BE2C (cell line): ENCODE data around the gene EIF5A.

Experiments used
- DNase-seq: peaks from one replicate; pipeline ENCODE4 v3.0.0-alpha.2; 2020
- H3K27me3 ChIP-seq: fragments of 250-450 bp; sonication (Bioruptor Pico); 2 replicates; pipeline ENCODE4 v1.5.1; 2020; ENCODE audit warnings: mild to moderate bottlenecking
- H3K36me3 ChIP-seq: fragments of 250-450 bp; sonication (Bioruptor Pico); 2 replicates; pipeline ENCODE4 v1.5.1; 2020; ENCODE audit warnings: mild to moderate bottlenecking
- H3K4me1 ChIP-seq: fragments of 250-450 bp; sonication (Bioruptor Pico); 2 replicates; pipeline ENCODE4 v1.5.1; 2020
- H3K4me3 ChIP-seq: 2 replicates; pipeline ENCODE4 v1.5.1; 2011; ENCODE audit warnings: low read depth, low read length
- H3K9me3 ChIP-seq: fragments of 250-450 bp; sonication (Bioruptor Pico); 2 replicates; pipeline ENCODE4 v1.5.1; 2020
- CTCF ChIP-seq: IDR thresholded peaks from 2 replicates; pipeline ENCODE4 v1.5.1; 2012; ENCODE audit warnings: mild to moderate bottlenecking, low read depth, low read length

The EIF5A gene

DNA sequence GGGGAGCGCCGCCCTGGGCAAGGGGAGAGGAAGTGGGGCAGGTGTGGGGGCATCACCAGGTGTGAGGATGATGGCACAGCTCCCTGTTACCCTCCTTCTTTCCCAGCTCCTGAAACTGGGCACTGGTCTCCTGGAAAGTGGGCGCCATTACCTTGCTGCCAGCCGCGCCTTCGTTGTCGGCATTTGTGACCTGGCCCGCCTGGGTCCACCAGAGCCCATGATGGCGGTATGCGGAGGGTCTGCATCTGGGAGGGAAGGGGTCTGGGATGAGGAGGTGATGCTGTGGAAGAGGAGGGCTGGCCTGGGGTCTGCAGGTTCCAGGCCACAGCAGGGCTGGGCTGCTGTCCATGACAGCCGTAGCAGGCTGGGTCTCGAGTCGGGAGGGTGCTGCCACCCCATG is 34.4 kb downstream of the EIF5A start:
- no peak for TF ChIP-seq CTCF
- H3K27me3 ChIP-seq = peaks cover 4% of the 10 kb centered on the region; the same call in 1 of the 2 replicates
- no peaks in the 10 kb centered on the region for H3K36me3 ChIP-seq
- no peak for DNase-seq
- no peak overlapping the region for H3K4me3 ChIP-seq
- H3K4me1 ChIP-seq = no peaks in the 10 kb centered on the region
- no peaks in the 10 kb centered on the region for H3K9me3 ChIP-seq

DNA sequence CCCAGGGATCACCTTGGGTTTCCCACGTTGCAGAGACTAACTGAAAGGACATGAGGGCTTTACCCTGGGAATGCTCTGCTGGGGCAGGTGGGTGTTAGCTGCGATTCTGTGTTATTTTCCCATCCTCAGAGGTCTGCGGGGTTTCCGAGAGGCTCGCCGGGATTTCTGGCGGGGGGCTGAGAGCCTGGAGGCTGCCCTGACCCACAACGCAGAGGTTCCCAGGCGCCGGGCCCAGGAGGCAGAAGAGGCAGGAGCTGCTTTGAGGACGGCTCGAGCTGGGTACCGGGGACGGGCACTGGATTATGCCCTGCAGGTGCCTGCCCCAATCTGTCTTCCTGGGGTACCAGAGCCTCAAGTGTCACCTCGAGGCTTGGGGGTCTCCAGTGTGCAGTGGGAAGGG is 35.8 kb downstream of the EIF5A start:
- H3K36me3 ChIP-seq = no peaks in the 10 kb centered on the region
- no peaks in the 10 kb centered on the region for H3K4me1 ChIP-seq
- no peak for TF ChIP-seq CTCF
- DNase-seq = no peak
- H3K4me3 ChIP-seq = no peak overlapping the region
- no peaks in the 10 kb centered on the region for H3K9me3 ChIP-seq
- H3K27me3 ChIP-seq = peaks cover 4% of the 10 kb centered on the region; the same call in 1 of the 2 replicates

GRCh38 chr17:7346761-7347614 is 39.6 kb downstream of the EIF5A start:
- TF ChIP-seq CTCF = no peak
- Histone ChIP-seq H3K27me3 (no peaks in the 10 kb centered on the region; the same call in 1 of the 2 replicates), H3K9me3 (no peaks in the 10 kb centered on the region), H3K4me3 (no peak overlapping the region), H3K4me1 (0 out of 2 replicates have a peak, but pooled peaks cover 2% of the 10 kb centered on the region), H3K36me3 (no peaks in the 10 kb centered on the region)
- no peak for DNase-seq

- no peak for TF ChIP-seq CTCF
- H3K27me3 ChIP-seq = no peaks in the 10 kb centered on the region
- H3K9me3 ChIP-seq = no peaks in the 10 kb centered on the region
- no peak overlapping the region for H3K4me3 ChIP-seq
- no peak for DNase-seq
- no peaks in the 10 kb centered on the region for H3K36me3 ChIP-seq
- H3K4me1 ChIP-seq = 0 out of 2 replicates have a peak, but pooled peaks cover 2% of the 10 kb centered on the region
Observed at GRCh38 chr17:7347630-7348477, 40.4 kb downstream of the EIF5A start.

DNA sequence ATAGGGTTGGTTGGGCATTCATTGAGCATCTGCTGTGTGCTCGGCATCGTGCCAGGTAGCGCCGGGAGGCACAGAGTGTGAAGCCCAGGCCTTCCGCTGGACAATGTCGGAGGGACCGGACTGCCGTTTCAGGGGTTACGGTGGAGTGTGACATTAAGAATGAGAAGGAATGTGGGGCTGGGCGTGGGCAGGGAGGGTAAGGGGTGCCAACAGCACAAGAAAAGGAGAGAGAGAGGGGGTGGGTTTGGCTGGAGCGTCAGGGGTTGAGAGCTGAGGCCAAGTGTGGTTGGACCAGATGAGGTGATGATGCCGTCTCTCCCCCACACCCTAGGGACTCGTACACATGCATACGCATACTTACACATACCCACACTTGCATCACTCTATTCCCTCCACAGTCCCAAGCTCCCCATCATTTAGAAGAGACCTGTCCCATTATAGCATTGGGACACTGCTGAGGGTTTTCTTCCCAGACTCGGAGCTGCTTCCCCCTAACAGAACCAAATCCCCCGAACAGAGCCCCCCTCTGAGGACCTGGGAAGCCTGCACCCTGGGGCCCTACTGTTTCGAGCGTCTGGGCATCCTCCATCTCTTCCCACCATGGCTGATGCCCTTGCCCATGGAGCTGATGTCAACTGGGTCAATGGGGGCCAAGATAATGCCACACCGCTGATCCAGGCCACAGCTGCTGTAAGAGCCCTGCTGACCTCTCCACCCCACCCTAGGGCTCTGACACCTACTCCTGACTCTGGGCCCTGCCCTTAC is 41.2 kb downstream of the EIF5A start:
- TF ChIP-seq CTCF = no peak
- no peak for DNase-seq

More for the DNA sequence above, 41.2 kb downstream of the EIF5A start:
- H3K9me3 ChIP-seq = no peaks in the 10 kb centered on the region
- H3K4me3 ChIP-seq = no peak overlapping the region
- H3K27me3 ChIP-seq = no peaks in the 10 kb centered on the region
- 0 out of 2 replicates have a peak, but pooled peaks cover 2% of the 10 kb centered on the region for H3K4me1 ChIP-seq
- H3K36me3 ChIP-seq = no peaks in the 10 kb centered on the region
